ENCODE results near the gene NEDD8. TPM values are rescaled to one million over a fixed set of nuclear protein-coding genes. Genes with fewer than 3 reads are reported as not detected.
A peak's percentile ranks its signal among the peaks of the same experiment; 100 is the strongest.

NEDD8 gene
- total RNA-seq (100 to 1,000 TPM; 135 to 206 (median 159) TPM), polyA plus RNA-seq (100 to 1,000 TPM; 214 to 315 (median 297) TPM)
- long read RNA-seq, donor 1, transcript NEDD8-201 (4 exons, 708 nt), result major isoform, 55 of 57 reads
- long read RNA-seq, donor 1, partial matches to known transcripts, result 0 of 57 reads
- long read RNA-seq, donor 1, other reads (novel, unspliced or antisense), result 2 of 57 reads
- long read RNA-seq, donor 2, transcript NEDD8-201 (4 exons, 708 nt), result major isoform, 50 of 53 reads
- long read RNA-seq, donor 2, partial matches to known transcripts, result 1 of 53 reads
- long read RNA-seq, donor 2, other reads (novel, unspliced or antisense), result 0 of 53 reads

GRCh38 chr14:24232121-24232644 lies at the start of gene NEDD8:
Gene NEDD8, minus strand, starts transcription at chr14:24232367. Its CDS starts 100 bp downstream, at chr14:24232267.
- ATAC-seq, result peak; percentile 87 to 93 (median 88)
- H3K27me3 ChIP-seq (ENCODE audit: insufficient read depth in 3 of 3, low read length in 2 of 3), result no peaks in the 10 kb centered on the region
- no peaks in the 10 kb centered on the region for H3K9me3 ChIP-seq
- TF ChIP-seq CTCF (IDR thresholded peaks at IDR 0.05), result no peak
- 0 to 1% (median 1%) methylated on average over 28 to 30 of the region's 30 CpGs for WGBS, 3 donors
- peak; percentile 95 to 97 for DNase-seq
- H3K27ac ChIP-seq, result peak within 1 kb of the TSS; percentile 88
- peaks cover 49% of the 10 kb centered on the region for H3K4me1 ChIP-seq
- peak within 1 kb of the TSS; percentile 92 for H3K4me3 ChIP-seq
- intact Hi-C loops (cut with DNase I), result no loop called here
- H3K36me3 ChIP-seq (ENCODE audit: insufficient read depth in 1 of 2, low read depth in 1 of 2), result peaks cover 13 to 55% of the 10 kb centered on the region in 2 donors

- Histone ChIP-seq H3K36me3 (ENCODE audit: insufficient read depth in 1 of 2, low read depth in 1 of 2) (no peaks in the 10 kb centered on the region), H3K27ac (no peak overlapping the region), H3K4me1 (no peaks in the 10 kb centered on the region), H3K9me3 (no peaks in the 10 kb centered on the region), H3K4me3 (no peak overlapping the region), H3K27me3 (ENCODE audit: insufficient read depth in 3 of 3, low read length in 2 of 3) (no peaks in the 10 kb centered on the region)
- 78 to 90% (median 79%) methylated on average over 5 to 7 of the region's 7 CpGs for WGBS, 3 donors
- TF ChIP-seq CTCF (IDR thresholded peaks at IDR 0.05), result no peak
- intact Hi-C loops (cut with DNase I), result no loop called here
- no peak for ATAC-seq
- DNase-seq, result no peak
Measured at GRCh38 chr14:24281636-24282035, 49.5 kb upstream of the NEDD8 start.

- Histone ChIP-seq H3K9me3 (no peaks in the 10 kb centered on the region), H3K4me3 (no peak overlapping the region), H3K36me3 (ENCODE audit: insufficient read depth in 1 of 2, low read depth in 1 of 2) (no peaks in the 10 kb centered on the region), H3K27ac (no peak overlapping the region), H3K27me3 (ENCODE audit: insufficient read depth in 3 of 3, low read length in 2 of 3) (no peaks in the 10 kb centered on the region), H3K4me1 (no peaks in the 10 kb centered on the region)
- no peak for DNase-seq
- TF ChIP-seq CTCF (IDR thresholded peaks at IDR 0.05), result no peak
- ATAC-seq, result no peak
- WGBS, 3 donors, result 65 to 74% (median 68%) methylated on average over 6 of the region's 6 CpGs
- intact Hi-C loops (cut with DNase I), result no loop called here
Measured at GRCh38 chr14:24280797-24281460, 48.8 kb upstream of the NEDD8 start.

- H3K9me3 ChIP-seq, result no peaks in the 10 kb centered on the region
- H3K4me3 ChIP-seq, result no peak overlapping the region
- ATAC-seq (peak in 1 of 4 donors; percentile 47), DNase-seq (no peak)
- intact Hi-C loops (cut with DNase I), result no loop called here
- H3K36me3 ChIP-seq (ENCODE audit: insufficient read depth in 1 of 2, low read depth in 1 of 2), result no peaks in the 10 kb centered on the region
- no peak overlapping the region for H3K27ac ChIP-seq
- 65 to 69% (median 68%) methylated on average over 11 of the region's 11 CpGs for WGBS, 3 donors
- H3K4me1 ChIP-seq, result no peaks in the 10 kb centered on the region
- no peak for TF ChIP-seq CTCF (IDR thresholded peaks at IDR 0.05)
- no peaks in the 10 kb centered on the region for H3K27me3 ChIP-seq (ENCODE audit: insufficient read depth in 3 of 3, low read length in 2 of 3)
Measured at GRCh38 chr14:24279301-24280186, 47.4 kb upstream of the NEDD8 start.
